Activated T-cell treated with anti-CD3 and anti-CD28 coated beads, Interleukin-2, amount 50 U/mL, for 72 hours (primary cell): ENCODE results near the gene MAML2. TPM values are rescaled to one million over a fixed set of nuclear protein-coding genes. Genes with fewer than 3 reads are reported as not detected.

Experiments used
- ATAC-seq, 2 donors: fragments of 150-1000 bp; cut with Tn5 transposase; replicated peaks in 1 of 2; 2 replicates each; pipeline ENCODE4 v1.10.0; 2021; ENCODE audit warnings: moderate library complexity in 2 of 2, mild to moderate bottlenecking in 1 of 2
- DNase-seq, 2 donors: peaks; one replicate each; pipeline ENCODE4 v3.0.0; 2021 to 2022; ENCODE audit warnings: mixed read lengths in 1 of 2
- H3K27ac Mint-ChIP-seq: one replicate; pipeline ENCODE4 v1.8.0; 2022; ENCODE audit warnings: mild to moderate bottlenecking, moderate library complexity, mixed read lengths
- H3K27me3 Mint-ChIP-seq: one replicate; pipeline ENCODE4 v1.8.0; 2022; ENCODE audit warnings: low read depth, mixed read lengths
- H3K36me3 Mint-ChIP-seq, 2 donors: one replicate each; pipeline ENCODE4 v1.8.0; 2022; ENCODE audit warnings: mixed read lengths in 2 of 2, mild to moderate bottlenecking in 1 of 2; ENCODE audit not compliant: insufficient read depth in 2 of 2
- H3K4me1 Mint-ChIP-seq: one replicate; pipeline ENCODE4 v1.8.0; 2022; ENCODE audit warnings: low read depth, mixed read lengths
- H3K4me3 Mint-ChIP-seq, 2 donors: one replicate each; pipeline ENCODE4 v1.8.0; 2022; ENCODE audit warnings: mild to moderate bottlenecking in 2 of 2, mixed read lengths in 2 of 2, moderate library complexity in 2 of 2
- H3K9me3 Mint-ChIP-seq, 2 donors: one replicate each; pipeline ENCODE4 v1.8.0; 2022; ENCODE audit warnings: mixed read lengths in 2 of 2
- total RNA-seq, 2 donors: library from RNA; stranded (reverse); gene quantifications; one replicate each; pipeline ENCODE4 v1.2.3, GENCODE V29; 2022

Gene MAML2
- total RNA-seq, result 10 to 100 TPM; 30.5 to 34.6 TPM

DNA sequence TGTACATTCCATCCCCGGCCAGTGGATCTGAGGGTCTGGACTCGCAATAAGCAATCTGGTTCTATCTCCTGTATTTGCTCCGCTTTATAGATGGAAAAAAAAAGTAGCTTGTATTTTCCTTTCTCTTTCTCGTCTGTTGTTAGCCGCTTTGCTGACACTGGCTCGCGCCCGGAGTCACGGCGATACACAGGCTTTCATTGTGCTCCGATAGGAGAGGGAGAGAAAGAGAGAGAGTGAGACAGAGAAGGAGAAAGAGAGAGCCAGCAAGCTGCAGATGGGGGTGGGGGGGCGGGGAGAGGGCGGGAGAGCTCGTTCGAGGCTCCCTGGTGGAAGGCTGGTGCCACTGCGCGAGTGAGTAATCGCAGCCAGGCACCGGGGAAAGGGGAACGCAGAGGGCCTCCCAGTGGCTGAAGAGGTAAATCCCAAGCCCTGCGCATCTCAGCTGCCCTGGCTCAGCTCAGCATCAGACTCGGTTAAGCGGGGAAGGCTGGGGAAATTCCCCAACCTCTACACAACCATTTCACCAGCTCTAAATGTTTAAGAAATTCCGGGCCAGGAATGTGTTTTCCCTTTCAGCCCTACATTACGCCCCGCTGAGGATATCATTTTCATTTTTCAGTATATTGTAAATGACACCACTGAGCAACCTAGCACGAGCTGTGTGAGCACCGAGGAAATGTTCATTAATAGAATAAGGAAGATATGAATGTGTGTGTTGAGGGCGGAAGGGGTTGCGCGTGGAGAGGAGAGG is at the start of gene MAML2:
MAML2 (minus strand) TSS at position 235 of the 751 bp plus-strand sequence. CDS start 1,300 bp downstream, outside the sequence.
- DNase-seq (peak; percentile 89 to 93), ATAC-seq (peak; percentile 80 to 84)
- Mint-ChIP-seq H3K4me3 (peak within 1 kb of the TSS; percentile 94 to 99), H3K9me3 (peaks cover 0 to 1% of the 10 kb centered on the region in 2 donors), H3K27me3 (no peaks in the 10 kb centered on the region), H3K4me1 (peaks cover 30% of the 10 kb centered on the region), H3K27ac (peak within 1 kb of the TSS; percentile 98), H3K36me3 (peaks cover 6 to 16% of the 10 kb centered on the region in 2 donors)

DNA sequence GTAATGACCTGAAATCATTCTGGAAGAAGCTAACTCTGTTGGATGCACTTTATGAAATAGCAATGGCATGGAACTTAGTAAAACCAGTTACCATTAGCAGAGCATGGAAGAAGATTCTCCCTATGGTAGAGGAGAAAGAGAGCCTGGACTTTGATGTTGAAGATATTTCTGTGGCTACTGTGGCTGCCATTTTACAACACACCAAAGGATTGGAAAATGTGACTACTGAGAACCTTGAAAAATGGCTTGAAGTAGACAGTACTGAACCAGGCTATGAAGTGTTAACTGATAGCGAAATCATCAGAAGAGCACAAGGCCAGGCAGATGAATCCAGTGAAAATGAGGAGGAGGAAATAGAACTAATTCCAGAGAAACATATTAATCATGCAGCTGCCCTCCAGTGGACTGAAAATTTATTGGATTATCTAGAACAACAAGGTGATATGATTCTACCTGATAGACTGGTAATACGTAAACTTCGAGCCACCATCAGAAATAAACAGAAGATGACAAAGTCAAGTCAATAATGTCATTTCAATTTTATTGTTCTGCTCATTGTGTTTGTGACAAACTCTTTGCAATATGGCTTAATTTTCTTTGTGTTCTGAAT is 48.8 kb upstream of the MAML2 start:
- ATAC-seq, result no peak
- peak overlapping the region; percentile 85 to 92 for H3K4me3 Mint-ChIP-seq
- peaks cover 66% of the 10 kb centered on the region for H3K4me1 Mint-ChIP-seq

DNA sequence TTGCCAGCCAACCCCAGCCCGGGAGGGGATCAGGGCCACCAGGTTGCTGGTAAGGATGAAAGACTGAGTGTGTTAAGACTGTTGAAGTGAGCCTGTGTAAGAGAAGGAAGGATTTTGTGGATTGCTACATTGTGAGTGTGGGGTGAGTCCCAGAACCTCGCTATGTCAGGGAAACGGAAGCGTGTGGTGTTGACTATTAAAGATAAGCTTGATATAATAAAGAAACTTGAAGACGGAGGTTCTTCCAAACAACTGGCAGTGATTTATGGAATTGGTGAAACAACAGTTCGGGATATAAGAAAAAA is 47.4 kb upstream of the MAML2 start:
- DNase-seq, result no peak
- no peak for ATAC-seq

More for the DNA sequence above, 48.8 kb upstream of the MAML2 start:
- Mint-ChIP-seq H3K36me3 (peaks cover 2 to 14% of the 10 kb centered on the region in 2 donors), H3K9me3 (no peaks in the 10 kb centered on the region), H3K27me3 (no peaks in the 10 kb centered on the region), H3K27ac (peak overlapping the region; percentile 47)
- DNase-seq, result no peak

DNA sequence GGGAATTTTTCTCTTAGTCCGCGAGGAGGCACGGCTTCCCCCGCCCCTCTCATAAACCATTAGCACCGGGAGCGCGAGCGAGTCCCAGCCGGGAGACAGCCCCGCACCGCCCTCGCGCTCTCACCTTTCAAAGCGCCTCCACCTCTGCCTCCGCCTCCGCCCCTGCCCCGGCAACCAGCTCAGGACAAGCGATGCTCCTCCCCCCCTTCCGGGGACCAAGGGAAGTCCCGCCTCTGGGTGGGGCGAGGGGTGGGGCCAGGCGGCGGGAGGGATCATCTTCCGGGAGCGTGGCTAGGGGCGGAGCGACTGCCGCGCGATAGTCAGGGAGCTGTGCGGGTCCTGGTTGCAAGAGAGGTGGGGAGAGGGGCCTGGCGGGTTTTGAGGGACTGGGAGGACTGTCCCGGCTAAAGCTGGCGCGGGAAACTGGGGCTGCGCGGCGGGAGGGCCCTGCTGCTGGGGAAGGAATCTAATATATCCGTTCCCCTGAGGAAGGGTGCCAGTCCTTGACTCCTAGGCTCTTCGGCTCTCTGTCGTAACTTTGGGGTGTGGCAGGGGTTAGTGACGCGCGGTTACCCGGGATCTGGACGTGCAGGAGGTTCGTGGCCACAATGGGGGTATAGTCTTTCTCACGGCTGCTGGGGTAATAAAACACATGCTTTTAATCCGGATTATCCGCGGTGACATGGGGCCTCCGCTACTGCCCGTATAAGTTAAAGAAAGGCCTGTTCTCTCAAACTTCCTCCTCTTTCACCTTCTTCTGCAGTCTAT is 46.9 kb upstream of the MAML2 start, which contains the start of the genes CCDC82 and JRKL:
CCDC82 (minus strand) TSS at position 193 of the 768 bp plus-strand sequence. CDS start 5,165 bp downstream, outside the sequence.
JRKL (plus strand) TSS at position 294 of the 768 bp plus-strand sequence. CDS start 637 bp downstream, outside the sequence.
- no peaks in the 10 kb centered on the region for H3K27me3 Mint-ChIP-seq
- peaks cover 2 to 18% of the 10 kb centered on the region in 2 donors for H3K36me3 Mint-ChIP-seq
- DNase-seq (peak; percentile 99), ATAC-seq (peak; percentile 97)
- H3K27ac Mint-ChIP-seq, result peak within 1 kb of the TSS; percentile 95
- H3K4me1 Mint-ChIP-seq, result peaks cover 76% of the 10 kb centered on the region
- peak within 1 kb of the TSS; percentile 85 to 92 for H3K4me3 Mint-ChIP-seq
- H3K9me3 Mint-ChIP-seq, result no peaks in the 10 kb centered on the region

More for the DNA sequence above, 47.4 kb upstream of the MAML2 start:
- Mint-ChIP-seq H3K9me3 (no peaks in the 10 kb centered on the region), H3K27ac (peak overlapping the region; percentile 93), H3K27me3 (no peaks in the 10 kb centered on the region), H3K4me1 (peaks cover 73% of the 10 kb centered on the region), H3K36me3 (peaks cover 2 to 15% of the 10 kb centered on the region in 2 donors), H3K4me3 (peak overlapping the region; percentile 85 to 92)

DNA sequence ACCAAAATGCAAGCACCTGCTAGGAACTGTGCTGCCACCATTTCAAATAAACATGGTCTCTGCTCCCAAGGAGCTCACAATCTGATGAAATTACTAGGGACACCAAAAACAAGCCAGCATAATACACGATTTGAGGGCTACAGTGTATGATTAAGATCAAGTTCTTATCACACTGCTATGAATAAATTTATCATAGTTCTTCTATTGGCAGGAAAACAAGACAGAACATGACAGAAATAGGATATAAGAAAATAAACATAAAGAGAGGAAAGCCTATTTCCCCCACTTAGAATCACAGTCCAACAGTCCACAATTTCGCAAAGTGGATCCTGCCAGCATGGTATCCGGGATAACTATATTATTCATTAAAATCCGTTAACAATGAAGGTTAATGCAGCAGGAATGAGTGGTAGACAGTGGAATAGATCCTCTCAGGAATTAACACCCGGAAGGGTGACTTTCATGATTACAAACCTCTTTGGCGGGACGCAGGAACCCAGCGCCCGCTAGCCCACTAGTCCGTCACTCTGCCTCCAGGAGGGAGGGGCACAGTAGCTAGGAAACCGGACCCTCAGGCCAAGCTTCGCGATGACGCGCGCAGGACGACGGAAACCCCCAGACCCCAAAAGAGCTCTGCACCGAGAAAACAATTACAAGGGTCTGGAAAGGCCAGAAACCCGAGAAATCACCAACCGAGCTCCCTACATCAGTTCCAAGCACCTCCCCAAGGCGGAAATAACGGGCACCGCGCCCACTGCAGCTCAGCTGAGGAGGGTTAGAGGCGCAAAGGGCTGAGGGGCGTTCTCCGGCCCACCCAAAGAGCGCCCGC is 46.1 kb upstream of the MAML2 start:
- H3K27me3 Mint-ChIP-seq, result no peaks in the 10 kb centered on the region
- peaks cover 73% of the 10 kb centered on the region for H3K4me1 Mint-ChIP-seq
- H3K9me3 Mint-ChIP-seq, result no peaks in the 10 kb centered on the region
- ATAC-seq, result peak; percentile 56 to 63
- peaks cover 6 to 23% of the 10 kb centered on the region in 2 donors for H3K36me3 Mint-ChIP-seq
- no peak for DNase-seq
- H3K27ac Mint-ChIP-seq, result peak overlapping the region; percentile 95
- H3K4me3 Mint-ChIP-seq, result peak overlapping the region; percentile 85 to 92

DNA sequence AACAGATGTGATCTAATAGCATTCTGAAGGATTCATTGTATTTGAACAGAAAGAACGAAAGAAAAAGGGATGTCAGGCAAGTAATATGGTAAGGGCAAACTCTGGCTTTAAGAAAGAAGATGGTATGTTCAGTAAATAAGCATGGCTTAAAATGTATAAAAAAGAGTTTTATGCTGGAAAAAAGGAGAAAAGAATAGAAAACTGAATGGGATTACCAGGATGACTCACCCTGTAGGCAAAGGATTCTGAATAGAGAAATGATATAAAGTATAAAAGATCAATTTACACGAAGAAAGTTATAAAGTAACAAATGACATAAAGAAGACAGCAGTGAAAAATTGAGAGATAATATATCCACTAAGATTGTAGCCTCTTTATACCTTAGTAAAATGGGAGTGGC is 42.2 kb upstream of the MAML2 start:
- peaks cover 43% of the 10 kb centered on the region for H3K4me1 Mint-ChIP-seq
- ATAC-seq, result no peak

DNA sequence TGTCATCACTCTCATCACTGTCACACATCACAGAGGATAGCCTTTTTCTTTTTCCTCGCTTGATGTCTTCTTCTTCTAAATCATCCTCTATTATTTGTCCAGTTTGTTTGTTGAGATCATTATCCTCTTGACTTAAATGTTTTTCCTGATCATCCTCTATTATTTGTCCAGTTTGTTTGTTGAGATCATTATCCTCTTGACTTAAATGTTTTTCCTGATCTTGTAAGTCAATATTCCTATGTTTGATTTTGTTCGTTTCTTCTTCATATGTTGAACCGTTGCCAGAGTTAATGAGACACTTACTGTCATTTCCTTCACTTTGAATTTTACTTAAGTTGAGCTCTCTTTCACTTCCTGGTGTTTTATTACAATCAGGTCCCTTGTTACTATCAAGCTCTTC is 41.2 kb upstream of the MAML2 start:
- H3K27ac Mint-ChIP-seq, result peak overlapping the region; percentile 67
- no peaks in the 10 kb centered on the region for H3K27me3 Mint-ChIP-seq
- no peak for DNase-seq
- H3K4me1 Mint-ChIP-seq, result peaks cover 42% of the 10 kb centered on the region
- no peaks in the 10 kb centered on the region for H3K9me3 Mint-ChIP-seq
- ATAC-seq, result no peak
- peak overlapping the region; percentile 13 to 63 for H3K4me3 Mint-ChIP-seq
- H3K36me3 Mint-ChIP-seq, result peaks cover 8 to 22% of the 10 kb centered on the region in 2 donors

More for the DNA sequence above, 42.2 kb upstream of the MAML2 start:
- peak overlapping the region; percentile 74 for H3K27ac Mint-ChIP-seq
- H3K27me3 Mint-ChIP-seq, result no peaks in the 10 kb centered on the region
- no peak for DNase-seq
- peaks cover 8 to 21% of the 10 kb centered on the region in 2 donors for H3K36me3 Mint-ChIP-seq
- H3K4me3 Mint-ChIP-seq, result peak overlapping the region in 1 of 2 donors; percentile 25
- H3K9me3 Mint-ChIP-seq, result no peaks in the 10 kb centered on the region

DNA sequence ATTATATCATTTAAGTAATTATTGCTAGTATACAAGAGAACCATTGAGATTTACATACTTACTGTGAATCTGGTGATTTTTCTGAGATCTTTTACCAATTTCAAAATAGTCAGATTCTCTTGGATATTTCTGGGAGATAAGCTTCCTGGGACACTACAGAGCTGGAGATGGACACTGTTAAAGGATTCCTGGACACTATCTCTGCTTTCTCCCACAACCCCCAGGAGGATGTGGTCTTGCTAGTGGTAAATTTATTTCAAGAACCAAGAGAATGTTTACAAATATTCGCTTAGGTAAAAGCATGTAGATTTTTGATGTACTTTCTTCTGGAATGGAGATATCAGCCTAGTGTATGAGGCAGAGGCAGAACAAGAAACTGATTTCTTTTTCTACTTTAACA is 33.8 kb upstream of the MAML2 start:
- DNase-seq, result no peak
- Mint-ChIP-seq H3K9me3 (no peaks in the 10 kb centered on the region), H3K27ac (no peak overlapping the region), H3K27me3 (no peaks in the 10 kb centered on the region), H3K4me1 (no peaks in the 10 kb centered on the region), H3K36me3 (peaks cover 7 to 17% of the 10 kb centered on the region in 2 donors), H3K4me3 (no peak overlapping the region)
- no peak for ATAC-seq

DNA sequence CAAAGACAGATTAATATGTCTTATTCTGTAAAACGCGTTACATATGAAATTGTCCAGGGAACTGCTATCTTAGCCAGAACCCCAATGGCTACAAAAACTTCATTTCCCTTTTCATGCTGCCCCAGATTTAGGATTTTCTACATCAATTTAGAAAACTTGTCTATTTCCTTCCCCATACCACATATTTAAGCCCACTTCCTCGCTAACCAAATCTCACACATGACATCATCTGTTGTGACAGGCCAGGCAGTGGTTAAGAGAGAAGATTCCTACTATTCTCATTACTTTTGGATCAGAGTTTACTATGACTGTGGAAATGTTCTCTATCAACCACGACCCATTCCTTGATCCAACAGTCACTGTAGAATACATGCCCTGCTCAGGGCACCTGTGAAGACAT is 30.8 kb upstream of the MAML2 start:
- Mint-ChIP-seq H3K27ac (no peak overlapping the region), H3K4me3 (no peak overlapping the region), H3K27me3 (no peaks in the 10 kb centered on the region), H3K36me3 (peaks cover 10 to 17% of the 10 kb centered on the region in 2 donors), H3K9me3 (no peaks in the 10 kb centered on the region), H3K4me1 (no peaks in the 10 kb centered on the region)
- ATAC-seq, result no peak
- no peak for DNase-seq

DNA sequence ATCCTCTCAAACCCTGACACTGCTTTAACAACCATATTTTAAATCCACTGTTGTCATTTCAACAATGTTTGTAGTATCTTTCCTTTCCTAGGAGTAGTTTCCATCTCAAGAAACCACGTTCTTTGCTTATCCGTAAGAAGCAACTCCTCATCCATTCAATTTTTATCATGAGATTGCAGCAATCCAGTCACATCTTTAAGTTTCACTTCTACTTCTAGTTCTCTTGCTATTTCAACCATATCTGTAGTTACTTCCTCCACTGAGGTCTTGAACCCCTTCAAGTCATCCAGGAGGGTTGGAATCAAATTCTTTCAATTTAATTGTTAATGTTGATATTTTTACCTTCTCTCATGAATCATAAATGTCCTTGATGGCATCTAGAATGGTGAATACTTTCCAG is 24.3 kb upstream of the MAML2 start:
- DNase-seq (no peak), ATAC-seq (no peak)
- Mint-ChIP-seq H3K4me3 (no peak overlapping the region), H3K4me1 (no peaks in the 10 kb centered on the region), H3K36me3 (peaks cover 8 to 20% of the 10 kb centered on the region in 2 donors), H3K27me3 (no peaks in the 10 kb centered on the region), H3K27ac (no peak overlapping the region), H3K9me3 (no peaks in the 10 kb centered on the region)

DNA sequence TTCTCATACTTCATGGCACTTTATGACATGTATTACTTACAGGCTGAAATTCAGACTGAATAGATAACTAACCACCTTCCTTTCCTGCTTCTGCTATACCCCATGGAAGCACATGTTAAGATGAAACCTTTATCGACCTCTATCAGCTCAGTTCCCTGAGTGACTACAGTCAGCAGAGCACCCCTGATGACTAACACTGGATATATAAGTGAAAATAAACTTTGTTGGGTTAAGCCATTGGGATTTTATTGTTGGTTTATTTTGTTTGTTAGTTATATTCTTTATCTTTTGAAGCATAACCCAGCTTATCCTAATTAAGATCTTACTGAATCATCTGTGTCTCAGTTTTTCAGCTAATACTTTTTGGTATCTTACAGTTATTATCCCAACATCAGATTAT is 23.0 kb upstream of the MAML2 start:
- DNase-seq (no peak), ATAC-seq (no peak)
- Mint-ChIP-seq H3K36me3 (peaks cover 6 to 16% of the 10 kb centered on the region in 2 donors), H3K27ac (no peak overlapping the region), H3K4me1 (no peaks in the 10 kb centered on the region), H3K9me3 (no peaks in the 10 kb centered on the region), H3K4me3 (no peak overlapping the region), H3K27me3 (no peaks in the 10 kb centered on the region)

DNA sequence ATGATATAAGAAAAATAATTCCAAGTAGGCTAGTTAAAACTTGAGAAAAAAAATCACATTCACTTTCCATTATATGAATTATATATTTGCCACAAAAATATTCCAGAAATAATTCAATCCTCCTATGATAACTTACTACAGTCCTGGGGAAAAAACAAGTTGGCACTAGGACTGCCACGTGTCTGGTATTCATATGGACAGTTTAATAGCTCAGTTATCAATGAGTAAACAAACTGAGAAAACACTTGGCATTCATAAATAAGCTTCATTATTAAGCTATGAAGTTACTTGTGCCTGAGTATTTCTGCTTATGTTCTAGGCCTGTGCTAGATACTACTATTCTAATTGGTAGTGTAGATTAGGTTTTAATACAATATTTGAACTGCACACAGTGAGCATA is 22.5 kb upstream of the MAML2 start:
- Mint-ChIP-seq H3K4me3 (no peak overlapping the region), H3K4me1 (no peaks in the 10 kb centered on the region), H3K27ac (no peak overlapping the region), H3K9me3 (no peaks in the 10 kb centered on the region), H3K36me3 (peaks cover 5 to 15% of the 10 kb centered on the region in 2 donors), H3K27me3 (no peaks in the 10 kb centered on the region)
- ATAC-seq, result no peak
- DNase-seq, result no peak
